Measurements from ENCODE around the gene RFX4.
"Not testable (repeated sequence)": the region's sequence is repeated elsewhere in the genome, so short reads cannot be mapped to it uniquely, and the experiment has no call there.

The RFX4 gene

GRCh38 chr12:106594447-106594846, 11.6 kb downstream of the RFX4 start:
- DNase-seq: no peak

- DNase-seq: no peak
These were observed 12.5 kb downstream of the RFX4 start for GRCh38 chr12:106595268-106595667.

- DNase-seq: no peak
These were observed 15.2 kb downstream of the RFX4 start for GRCh38 chr12:106598003-106598402.

GRCh38 chr12:106599302-106599701, 16.5 kb downstream of the RFX4 start:
- no peak for DNase-seq

GRCh38 chr12:106600503-106600902, 17.7 kb downstream of the RFX4 start:
- DNase-seq: no peak

GRCh38 chr12:106601031-106601430, 18.2 kb downstream of the RFX4 start:
- DNase-seq: no peak

- no peak for DNase-seq
These were observed 18.7 kb downstream of the RFX4 start for GRCh38 chr12:106601496-106601895.

- DNase-seq: no peak
These were observed 19.3 kb downstream of the RFX4 start for GRCh38 chr12:106602076-106602475.

GRCh38 chr12:106605254-106605653, 22.4 kb downstream of the RFX4 start:
- DNase-seq: no peak

- DNase-seq: not testable (repeated sequence)
These were observed 37.8 kb downstream of the RFX4 start for GRCh38 chr12:106620588-106620987.

- no peak for DNase-seq
These were observed 43.2 kb downstream of the RFX4 start for GRCh38 chr12:106625976-106626375.

GRCh38 chr12:106629797-106630659, 47.2 kb downstream of the RFX4 start:
- no peak for DNase-seq

- DNase-seq: no peak
These were observed 48.3 kb downstream of the RFX4 start for GRCh38 chr12:106631150-106631549.

- DNase-seq: no peak
These were observed 49.0 kb downstream of the RFX4 start for GRCh38 chr12:106631797-106632196.

- DNase-seq: no peak
These were observed 50.1 kb downstream of the RFX4 start for GRCh38 chr12:106632797-106633450.

- no peak for DNase-seq
These were observed 50.6 kb downstream of the RFX4 start for GRCh38 chr12:106633451-106633823.

GRCh38 chr12:106634206-106634605, 51.4 kb downstream of the RFX4 start:
- DNase-seq: no peak

- DNase-seq: no peak
These were observed 60.2 kb downstream of the RFX4 start for GRCh38 chr12:106643000-106643399.

- no peak for DNase-seq
These were observed 61.7 kb downstream of the RFX4 start for GRCh38 chr12:106644335-106645073.

- no peak for DNase-seq
These were observed 62.2 kb downstream of the RFX4 start for GRCh38 chr12:106645074-106645421.

GRCh38 chr12:106645465-106646330, 62.9 kb downstream of the RFX4 start:
- no peak for DNase-seq

- no peak for DNase-seq
These were observed 63.7 kb downstream of the RFX4 start for GRCh38 chr12:106646472-106646871.

All from NCI-H510A (cell line).